Activated CD4-positive, CD25-positive, alpha-beta regulatory T cell (primary cell): ENCODE results near the gene ZRANB1.

ENCODE experiments used
- DNase-seq, 4 experiments: peaks; one replicate each; lab custom pipeline; 2025; lab: John Stamatoyannopoulos, UW

ZRANB1 gene

GRCh38 chr10:124921261-124921660, 20.7 kb upstream of the ZRANB1 start:
- DNase-seq: no peak

- DNase-seq: no peak
Observed at GRCh38 chr10:124923684-124924083, 18.2 kb upstream of the ZRANB1 start.

- no peak for DNase-seq
Observed at GRCh38 chr10:124926548-124926947, 15.4 kb upstream of the ZRANB1 start.

- no peak for DNase-seq
Observed at GRCh38 chr10:124928087-124928486, 13.8 kb upstream of the ZRANB1 start.

- DNase-seq: no peak
Observed at GRCh38 chr10:124928545-124928944, 13.4 kb upstream of the ZRANB1 start.

DNA sequence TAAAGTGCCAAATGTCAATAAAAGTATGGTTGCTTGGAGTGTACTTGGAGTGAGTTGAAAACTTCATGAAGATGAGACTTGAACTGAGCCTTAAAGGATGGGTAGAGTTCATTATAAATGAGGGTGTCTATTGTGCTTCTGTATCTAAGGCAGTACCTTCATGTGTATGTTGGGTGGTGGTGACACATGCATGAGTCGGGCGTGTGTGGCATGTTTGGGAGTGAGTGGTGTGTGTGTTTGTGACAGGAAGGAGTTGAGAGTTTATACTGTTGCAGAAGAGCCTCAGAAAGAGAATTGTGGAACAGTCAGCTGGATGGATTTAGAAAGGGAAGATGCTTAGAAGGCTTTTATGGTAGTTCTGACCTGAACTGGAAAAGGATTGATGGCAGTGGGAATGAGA, 6.0 kb upstream of the ZRANB1 start:
- no peak for DNase-seq

DNA sequence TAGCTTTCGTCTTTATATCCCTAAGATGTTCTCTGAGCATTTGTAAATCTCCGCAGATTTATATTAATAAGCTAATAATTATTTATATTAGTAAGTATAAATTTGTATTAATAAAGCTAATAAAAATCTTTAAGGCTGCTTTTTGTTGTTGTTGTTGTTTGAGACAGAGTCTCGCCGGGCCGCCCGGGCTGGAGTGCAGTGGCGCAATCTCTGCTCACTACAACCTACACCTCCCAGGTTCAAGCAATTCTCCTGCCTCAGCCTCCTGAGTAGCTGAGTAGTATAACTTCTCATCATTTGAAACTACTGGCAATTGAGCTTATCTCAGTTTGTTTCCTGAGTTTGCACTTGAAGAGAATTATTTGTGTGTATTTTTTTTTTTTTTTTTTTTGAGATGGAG, 5.1 kb upstream of the ZRANB1 start:
- no peak for DNase-seq

- no peak for DNase-seq
Observed at GRCh38 chr10:124939290-124939689, 2.6 kb upstream of the ZRANB1 start.

DNA sequence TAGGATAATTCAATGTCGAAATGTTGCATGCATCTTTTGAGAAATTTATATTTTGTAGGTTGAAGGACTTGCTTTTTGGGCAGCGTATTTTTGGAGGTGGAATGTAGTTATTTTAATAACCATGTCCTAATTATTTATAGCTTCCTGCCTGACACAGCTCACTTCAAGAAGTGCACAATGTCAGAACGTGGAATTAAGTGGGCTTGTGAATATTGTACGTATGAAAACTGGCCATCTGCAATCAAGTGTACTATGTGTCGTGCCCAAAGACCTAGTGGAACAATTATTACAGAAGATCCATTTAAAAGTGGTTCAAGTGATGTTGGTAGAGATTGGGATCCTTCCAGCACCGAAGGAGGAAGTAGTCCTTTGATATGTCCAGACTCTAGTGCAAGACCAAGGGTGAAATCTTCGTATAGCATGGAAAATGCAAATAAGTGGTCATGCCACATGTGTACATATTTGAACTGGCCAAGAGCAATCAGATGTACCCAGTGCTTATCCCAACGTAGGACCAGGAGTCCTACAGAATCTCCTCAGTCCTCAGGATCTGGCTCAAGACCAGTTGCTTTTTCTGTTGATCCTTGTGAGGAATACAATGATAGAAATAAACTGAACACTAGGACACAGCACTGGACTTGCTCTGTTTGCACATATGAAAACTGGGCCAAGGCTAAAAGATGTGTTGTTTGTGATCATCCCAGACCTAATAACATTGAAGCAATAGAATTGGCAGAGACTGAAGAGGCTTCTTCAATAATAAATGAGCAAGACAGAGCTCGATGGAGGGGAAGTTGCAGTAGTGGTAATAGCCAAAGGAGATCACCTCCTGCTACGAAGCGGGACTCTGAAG, 620 bp downstream of the ZRANB1 start:
- DNase-seq: no peak

DNA sequence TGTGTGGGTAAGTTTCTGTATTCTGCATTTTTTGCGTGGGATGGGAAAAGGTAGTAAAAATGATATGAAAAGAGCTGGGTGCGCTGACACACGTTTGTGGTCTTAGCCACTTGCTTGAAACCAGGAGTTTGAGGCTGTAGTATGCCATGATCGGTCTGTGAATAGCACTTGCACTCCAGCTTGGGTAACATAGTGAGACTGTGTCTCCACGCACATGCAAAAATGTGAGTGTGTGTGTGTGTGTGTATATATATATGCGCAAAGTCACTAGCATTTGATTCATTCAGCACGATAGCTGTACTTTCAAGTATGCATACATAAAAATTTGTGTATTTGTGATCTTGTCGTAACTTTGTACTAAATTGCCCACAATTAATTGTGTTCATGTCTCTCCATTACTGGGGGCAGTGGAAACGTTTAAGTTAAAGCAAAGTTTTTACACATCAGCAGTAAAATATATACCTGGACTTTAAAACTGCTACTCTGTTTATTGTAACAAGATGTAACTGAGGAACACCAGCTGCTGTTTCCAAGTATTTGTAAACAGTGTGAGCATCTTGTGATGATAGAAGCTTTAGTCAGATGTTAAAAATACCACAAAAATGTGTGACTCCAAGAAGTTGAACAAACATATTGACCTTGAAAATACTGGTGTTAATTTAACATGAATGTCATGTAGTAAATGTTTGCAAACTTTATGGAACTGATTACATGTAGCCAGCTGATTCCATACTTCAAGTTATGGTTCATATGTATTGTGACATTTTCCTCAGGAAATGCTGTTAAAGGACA, 1.6 kb downstream of the ZRANB1 start:
- no peak for DNase-seq

- DNase-seq: no peak
Observed at GRCh38 chr10:124944982-124945381, 3.1 kb downstream of the ZRANB1 start.

- no peak for DNase-seq
Observed at GRCh38 chr10:124946945-124947344, 5.0 kb downstream of the ZRANB1 start.

DNA sequence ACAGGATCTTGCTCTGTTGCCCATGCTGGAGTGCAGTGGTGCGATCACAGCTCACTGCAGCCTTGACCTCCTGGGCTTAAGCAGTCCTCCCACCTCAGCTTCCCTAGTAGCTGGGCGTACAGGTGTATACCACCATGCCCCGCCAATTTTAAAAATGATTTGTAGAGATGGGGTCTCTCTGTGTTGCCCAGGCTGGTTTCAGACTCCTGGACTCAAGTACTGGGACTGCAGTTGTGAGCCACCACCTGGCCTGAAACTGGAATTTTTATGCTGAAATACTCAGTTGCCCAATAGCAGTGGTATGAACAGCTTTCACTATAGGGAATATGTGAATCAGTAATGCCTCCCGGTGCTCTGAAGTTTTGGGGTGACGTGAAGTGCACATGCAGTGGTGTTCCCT, 7.6 kb downstream of the ZRANB1 start:
- no peak for DNase-seq

GRCh38 chr10:124952123-124952522, 10.2 kb downstream of the ZRANB1 start:
- no peak for DNase-seq

GRCh38 chr10:124953421-124953820, 11.5 kb downstream of the ZRANB1 start:
- no peak for DNase-seq

DNA sequence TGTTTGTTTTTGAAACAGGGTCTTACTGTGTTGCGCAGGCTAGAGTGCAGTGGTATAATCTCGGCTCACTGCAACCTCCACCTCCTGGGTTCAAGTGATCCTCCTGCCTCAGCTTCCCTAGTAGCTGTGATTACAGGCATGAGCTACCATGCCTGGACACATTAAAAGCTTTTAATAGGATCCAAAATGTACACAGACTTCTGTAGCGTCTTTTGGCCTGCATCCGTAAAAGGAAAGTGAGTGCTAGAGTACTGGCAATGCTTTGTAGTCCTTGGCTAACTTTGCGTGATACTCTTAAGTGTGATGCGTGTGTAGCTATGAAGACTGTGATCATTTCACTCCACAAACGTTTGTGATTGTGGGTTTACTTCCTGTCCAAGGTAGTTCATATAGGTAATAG, 13.3 kb downstream of the ZRANB1 start:
- DNase-seq: no peak

DNA sequence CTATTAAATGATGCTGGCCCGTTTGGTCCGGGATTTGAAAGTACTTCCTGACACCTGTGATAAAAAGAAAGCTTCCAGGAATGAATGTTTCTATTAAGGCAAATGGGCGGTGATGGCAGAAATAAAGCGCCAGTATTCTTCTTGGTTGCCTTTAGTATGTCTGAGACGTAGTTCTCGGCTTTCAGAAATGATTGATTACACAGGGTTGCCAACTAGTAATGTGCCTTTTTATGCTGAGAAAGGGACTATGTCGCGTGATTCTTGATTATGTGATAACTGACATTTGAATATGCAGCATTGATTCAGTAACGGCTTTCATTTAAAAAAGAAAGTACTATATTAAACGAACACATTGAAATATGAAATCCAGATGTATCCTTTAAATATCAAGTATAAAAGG, 13.9 kb downstream of the ZRANB1 start:
- DNase-seq: no peak

- DNase-seq: no peak
Observed at GRCh38 chr10:124956764-124957163, 14.8 kb downstream of the ZRANB1 start.

GRCh38 chr10:124957404-124957947, 15.6 kb downstream of the ZRANB1 start:
- no peak for DNase-seq

GRCh38 chr10:124959564-124959963, 17.6 kb downstream of the ZRANB1 start:
- DNase-seq: no peak

GRCh38 chr10:124961248-124961570, 19.3 kb downstream of the ZRANB1 start:
- no peak for DNase-seq

DNA sequence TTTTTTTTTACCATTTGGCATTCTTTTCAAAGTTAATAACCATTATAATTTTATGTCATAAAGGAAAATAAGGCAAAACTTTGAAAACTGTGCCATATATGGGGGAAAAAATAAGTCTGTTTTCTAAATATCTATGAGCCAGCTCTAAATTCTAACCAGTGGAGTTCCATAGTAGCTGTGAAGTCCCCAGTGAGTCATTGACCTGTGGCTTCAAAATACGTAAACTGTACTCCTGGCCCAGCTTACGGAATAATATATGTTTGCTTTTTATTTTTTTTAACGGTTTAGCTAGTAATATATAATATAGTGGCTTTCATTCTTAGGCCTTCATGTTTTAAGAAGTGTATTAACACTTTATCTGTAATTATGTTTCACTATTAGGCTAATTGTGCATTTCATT, 20.5 kb downstream of the ZRANB1 start:
- DNase-seq: no peak
